Neural progenitor cell (in vitro differentiated cells): ENCODE results near the gene LRBA. TPM values are rescaled to one million over a fixed set of nuclear protein-coding genes. Genes with fewer than 3 reads are reported as not detected.
A peak's percentile ranks its signal among the peaks of the same experiment; 100 is the strongest.

Experiments used
- DNase-seq: peaks from one replicate; pipeline ENCODE4 v3.0.0-alpha.2; 2016; ENCODE audit warnings: low spot score
- H2AFZ ChIP-seq: fragments of 200-600 bp; sonication (generic); replicated peaks from 2 replicates; pipeline ENCODE4 v1.6.1; 2016; ENCODE audit warnings: antibody characterized with exemption
- H3F3A ChIP-seq: fragments of 200-600 bp; sonication (generic); 2 replicates; pipeline ENCODE4 v1.6.1; 2016; ENCODE audit warnings: antibody characterized with exemption, low read depth
- H3K27ac ChIP-seq: fragments of 200-600 bp; sonication (generic); 2 replicates; pipeline ENCODE4 v1.5.1; 2016; ENCODE audit warnings: mild to moderate bottlenecking
- H3K27me3 ChIP-seq: fragments of 200-600 bp; sonication (generic); 2 replicates; pipeline ENCODE4 v1.6.1; 2016; ENCODE audit warnings: mild to moderate bottlenecking, moderate library complexity
- H3K36me3 ChIP-seq: fragments of 200-600 bp; sonication (generic); 2 replicates; pipeline ENCODE4 v1.5.1; 2016
- H3K4me1 ChIP-seq: fragments of 200-600 bp; sonication (generic); 2 replicates; pipeline ENCODE4 v1.6.1; 2016; ENCODE audit warnings: mixed run types
- H3K4me2 ChIP-seq: fragments of 200-600 bp; sonication (generic); 2 replicates; pipeline ENCODE4 v1.6.1; 2016
- H3K4me3 ChIP-seq: fragments of 200-600 bp; sonication (generic); 2 replicates; pipeline ENCODE4 v1.5.1; 2016
- H3K79me2 ChIP-seq: fragments of 200-600 bp; sonication (generic); 2 replicates; pipeline ENCODE4 v1.6.1; 2016; ENCODE audit warnings: low read depth
- H3K9ac ChIP-seq: fragments of 200-600 bp; sonication (generic); 2 replicates; pipeline ENCODE4 v1.6.1; 2016
- H3K9me3 ChIP-seq: fragments of 200-600 bp; sonication (generic); 2 replicates; pipeline ENCODE4 v1.5.1; 2016; ENCODE audit warnings: low read depth
- H4K20me1 ChIP-seq: fragments of 200-600 bp; sonication (generic); 2 replicates; pipeline ENCODE4 v1.6.1; 2016; ENCODE audit warnings: low read depth
- H3K27ac Mint-ChIP-seq: 3 replicates; pipeline ENCODE4 v1.8.0; 2021; ENCODE audit warnings: mixed read lengths
- H3K27me3 Mint-ChIP-seq: 2 replicates; pipeline ENCODE4 v1.8.0; 2022; ENCODE audit warnings: low read depth, mild to moderate bottlenecking, inconsistent platforms, moderate library complexity, mixed read lengths; ENCODE audit not compliant: insufficient read depth
- H3K36me3 Mint-ChIP-seq: 3 replicates; pipeline ENCODE4 v1.8.0; 2021; ENCODE audit warnings: mixed read lengths
- H3K4me1 Mint-ChIP-seq: 3 replicates; pipeline ENCODE4 v1.8.0; 2021; ENCODE audit warnings: mixed read lengths
- H3K4me3 Mint-ChIP-seq: 3 replicates; pipeline ENCODE4 v1.8.0; 2021; ENCODE audit warnings: mild to moderate bottlenecking, moderate library complexity, mixed read lengths
- H3K9me3 Mint-ChIP-seq: 3 replicates; pipeline ENCODE4 v1.8.0; 2020; ENCODE audit warnings: mixed read lengths
- CTCF ChIP-seq: fragments of 200-600 bp; sonication (generic); IDR thresholded peaks from 2 replicates; pipeline ENCODE4 v1.5.1; 2017; ENCODE audit warnings: antibody characterized with exemption, mild to moderate bottlenecking
- EZH2 ChIP-seq: fragments of 200-600 bp; sonication (generic); IDR thresholded peaks from 2 replicates; pipeline ENCODE4 v1.6.1; 2017; ENCODE audit warnings: antibody characterized with exemption, mild to moderate bottlenecking, moderate library complexity
- EZH2phosphoT487 ChIP-seq: fragments of 200-600 bp; sonication (generic); IDR thresholded peaks from 2 replicates; pipeline ENCODE4 v1.6.1; 2017; ENCODE audit warnings: antibody characterized with exemption
- total RNA-seq: library from RNA; depleted of rRNA; stranded (reverse); fragments of >200 nt; gene quantifications from 2 replicates; pipeline ENCODE4 v1.2.3, GENCODE V29; 2015; ENCODE audit warnings: low replicate concordance

The LRBA gene
- total RNA-seq, 1 donor from 2014 or later, result 111 TPM

- Mint-ChIP-seq H3K36me3 (no peaks in the 10 kb centered on the region), H3K27me3 (peaks cover 43% of the 10 kb centered on the region), H3K9me3 (no peaks in the 10 kb centered on the region), H3K4me1 (peaks cover 52% of the 10 kb centered on the region), H3K4me3 (peak overlapping the region; percentile 91), H3K27ac (peak overlapping the region; percentile 58)
- DNase-seq, result peak; percentile 75
- Histone ChIP-seq H3K4me2 (peak overlapping the region; percentile 98), H2AFZ (peak overlapping the region; percentile 45), H3K4me1 (peaks cover 37% of the 10 kb centered on the region), H3K27ac (peak overlapping the region; percentile 77), H3K4me3 (peak overlapping the region; percentile 75), H3K36me3 (no peaks in the 10 kb centered on the region), H3F3A (peaks cover 65% of the 10 kb centered on the region), H4K20me1 (peaks cover 18% of the 10 kb centered on the region), H3K79me2 (peaks cover 86% of the 10 kb centered on the region), H3K27me3 (peaks cover 41% of the 10 kb centered on the region), H3K9ac (peak overlapping the region; percentile 12), H3K9me3 (no peaks in the 10 kb centered on the region)
- TF ChIP-seq EZH2, result no peak
- TF ChIP-seq EZH2phosphoT487, result no peak
- TF ChIP-seq CTCF, result no peak
Observed at GRCh38 chr4:150579551-150580234, 435.4 kb downstream of the LRBA start.

- Histone ChIP-seq H3K4me1 (peaks cover 34% of the 10 kb centered on the region), H3K79me2 (peaks cover 80% of the 10 kb centered on the region), H3K9ac (no peak overlapping the region), H3K27me3 (peaks cover 33% of the 10 kb centered on the region), H3F3A (peaks cover 61% of the 10 kb centered on the region), H4K20me1 (peaks cover 11% of the 10 kb centered on the region), H3K4me2 (peak overlapping the region; percentile 98), H3K9me3 (no peaks in the 10 kb centered on the region), H2AFZ (peak overlapping the region; percentile 45), H3K4me3 (peak overlapping the region; percentile 75), H3K27ac (peak overlapping the region; percentile 77), H3K36me3 (no peaks in the 10 kb centered on the region)
- Mint-ChIP-seq H3K4me1 (peaks cover 46% of the 10 kb centered on the region), H3K9me3 (no peaks in the 10 kb centered on the region), H3K4me3 (peak overlapping the region; percentile 91), H3K27me3 (peaks cover 38% of the 10 kb centered on the region), H3K36me3 (no peaks in the 10 kb centered on the region), H3K27ac (peak overlapping the region; percentile 58)
- DNase-seq, result peak; percentile 74
- TF ChIP-seq EZH2phosphoT487, result no peak
- TF ChIP-seq EZH2, result no peak
- TF ChIP-seq CTCF, result no peak
Observed at GRCh38 chr4:150578745-150579501, 436.2 kb downstream of the LRBA start.

- peaks cover 27% of the 10 kb centered on the region for H3K27me3 Mint-ChIP-seq
- H3F3A ChIP-seq, result peaks cover 50% of the 10 kb centered on the region
- H3K9me3 ChIP-seq, result no peaks in the 10 kb centered on the region
- no peaks in the 10 kb centered on the region for H3K9me3 Mint-ChIP-seq
- peaks cover 44% of the 10 kb centered on the region for H3K4me1 ChIP-seq
- peaks cover 22% of the 10 kb centered on the region for H3K27me3 ChIP-seq
- H3K36me3 Mint-ChIP-seq, result no peaks in the 10 kb centered on the region
- H3K4me2 ChIP-seq, result peak overlapping the region; percentile 98
- H4K20me1 ChIP-seq, result peaks cover 3% of the 10 kb centered on the region
- no peak overlapping the region for H3K27ac ChIP-seq
- DNase-seq, result no peak
- peaks cover 46% of the 10 kb centered on the region for H3K4me1 Mint-ChIP-seq
- no peak overlapping the region for H3K9ac ChIP-seq
- TF ChIP-seq EZH2, result no peak
- TF ChIP-seq EZH2phosphoT487, result no peak
- no peak for TF ChIP-seq CTCF
- no peaks in the 10 kb centered on the region for H3K36me3 ChIP-seq
- H3K27ac Mint-ChIP-seq, result no peak overlapping the region
- peak overlapping the region; percentile 75 for H3K4me3 ChIP-seq
- peaks cover 69% of the 10 kb centered on the region for H3K79me2 ChIP-seq
- peak overlapping the region; percentile 62 for H3K4me3 Mint-ChIP-seq
- H2AFZ ChIP-seq, result no peak overlapping the region
Observed at GRCh38 chr4:150577796-150578195, 437.3 kb downstream of the LRBA start.
